ENCODE measurements around the gene PARD6G. TPM values are rescaled to one million over a fixed set of nuclear protein-coding genes. Genes with fewer than 3 reads are reported as not detected.

The PARD6G gene
- total and polyA plus RNA-seq, 2 of the 8 experiments (the other 6 are each of a cell fraction or from before 2014, with no cell fraction given): 11.3 to 17.9 TPM

DNA sequence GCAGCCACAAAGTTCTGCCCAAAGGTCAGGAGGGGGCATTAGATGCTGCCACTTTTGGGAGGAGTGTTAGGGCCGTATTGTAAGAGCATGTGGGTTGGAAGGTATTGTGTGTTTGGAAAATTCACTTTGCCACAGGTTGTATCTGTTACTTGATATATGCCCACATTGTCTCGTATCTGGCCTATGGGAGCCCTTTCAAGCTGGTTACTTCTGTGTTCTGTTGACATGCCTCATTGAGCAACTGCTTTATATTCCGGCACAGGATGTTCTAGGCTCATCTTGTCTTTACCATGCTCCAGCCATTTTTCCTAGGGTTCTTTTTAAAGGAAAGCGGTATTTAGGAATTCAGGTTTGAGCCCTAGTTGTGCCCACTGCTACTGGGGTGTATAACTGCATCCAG lies 132.3 kb downstream of the PARD6G start (continued):
- TF ChIP-seq, protein P1, sequence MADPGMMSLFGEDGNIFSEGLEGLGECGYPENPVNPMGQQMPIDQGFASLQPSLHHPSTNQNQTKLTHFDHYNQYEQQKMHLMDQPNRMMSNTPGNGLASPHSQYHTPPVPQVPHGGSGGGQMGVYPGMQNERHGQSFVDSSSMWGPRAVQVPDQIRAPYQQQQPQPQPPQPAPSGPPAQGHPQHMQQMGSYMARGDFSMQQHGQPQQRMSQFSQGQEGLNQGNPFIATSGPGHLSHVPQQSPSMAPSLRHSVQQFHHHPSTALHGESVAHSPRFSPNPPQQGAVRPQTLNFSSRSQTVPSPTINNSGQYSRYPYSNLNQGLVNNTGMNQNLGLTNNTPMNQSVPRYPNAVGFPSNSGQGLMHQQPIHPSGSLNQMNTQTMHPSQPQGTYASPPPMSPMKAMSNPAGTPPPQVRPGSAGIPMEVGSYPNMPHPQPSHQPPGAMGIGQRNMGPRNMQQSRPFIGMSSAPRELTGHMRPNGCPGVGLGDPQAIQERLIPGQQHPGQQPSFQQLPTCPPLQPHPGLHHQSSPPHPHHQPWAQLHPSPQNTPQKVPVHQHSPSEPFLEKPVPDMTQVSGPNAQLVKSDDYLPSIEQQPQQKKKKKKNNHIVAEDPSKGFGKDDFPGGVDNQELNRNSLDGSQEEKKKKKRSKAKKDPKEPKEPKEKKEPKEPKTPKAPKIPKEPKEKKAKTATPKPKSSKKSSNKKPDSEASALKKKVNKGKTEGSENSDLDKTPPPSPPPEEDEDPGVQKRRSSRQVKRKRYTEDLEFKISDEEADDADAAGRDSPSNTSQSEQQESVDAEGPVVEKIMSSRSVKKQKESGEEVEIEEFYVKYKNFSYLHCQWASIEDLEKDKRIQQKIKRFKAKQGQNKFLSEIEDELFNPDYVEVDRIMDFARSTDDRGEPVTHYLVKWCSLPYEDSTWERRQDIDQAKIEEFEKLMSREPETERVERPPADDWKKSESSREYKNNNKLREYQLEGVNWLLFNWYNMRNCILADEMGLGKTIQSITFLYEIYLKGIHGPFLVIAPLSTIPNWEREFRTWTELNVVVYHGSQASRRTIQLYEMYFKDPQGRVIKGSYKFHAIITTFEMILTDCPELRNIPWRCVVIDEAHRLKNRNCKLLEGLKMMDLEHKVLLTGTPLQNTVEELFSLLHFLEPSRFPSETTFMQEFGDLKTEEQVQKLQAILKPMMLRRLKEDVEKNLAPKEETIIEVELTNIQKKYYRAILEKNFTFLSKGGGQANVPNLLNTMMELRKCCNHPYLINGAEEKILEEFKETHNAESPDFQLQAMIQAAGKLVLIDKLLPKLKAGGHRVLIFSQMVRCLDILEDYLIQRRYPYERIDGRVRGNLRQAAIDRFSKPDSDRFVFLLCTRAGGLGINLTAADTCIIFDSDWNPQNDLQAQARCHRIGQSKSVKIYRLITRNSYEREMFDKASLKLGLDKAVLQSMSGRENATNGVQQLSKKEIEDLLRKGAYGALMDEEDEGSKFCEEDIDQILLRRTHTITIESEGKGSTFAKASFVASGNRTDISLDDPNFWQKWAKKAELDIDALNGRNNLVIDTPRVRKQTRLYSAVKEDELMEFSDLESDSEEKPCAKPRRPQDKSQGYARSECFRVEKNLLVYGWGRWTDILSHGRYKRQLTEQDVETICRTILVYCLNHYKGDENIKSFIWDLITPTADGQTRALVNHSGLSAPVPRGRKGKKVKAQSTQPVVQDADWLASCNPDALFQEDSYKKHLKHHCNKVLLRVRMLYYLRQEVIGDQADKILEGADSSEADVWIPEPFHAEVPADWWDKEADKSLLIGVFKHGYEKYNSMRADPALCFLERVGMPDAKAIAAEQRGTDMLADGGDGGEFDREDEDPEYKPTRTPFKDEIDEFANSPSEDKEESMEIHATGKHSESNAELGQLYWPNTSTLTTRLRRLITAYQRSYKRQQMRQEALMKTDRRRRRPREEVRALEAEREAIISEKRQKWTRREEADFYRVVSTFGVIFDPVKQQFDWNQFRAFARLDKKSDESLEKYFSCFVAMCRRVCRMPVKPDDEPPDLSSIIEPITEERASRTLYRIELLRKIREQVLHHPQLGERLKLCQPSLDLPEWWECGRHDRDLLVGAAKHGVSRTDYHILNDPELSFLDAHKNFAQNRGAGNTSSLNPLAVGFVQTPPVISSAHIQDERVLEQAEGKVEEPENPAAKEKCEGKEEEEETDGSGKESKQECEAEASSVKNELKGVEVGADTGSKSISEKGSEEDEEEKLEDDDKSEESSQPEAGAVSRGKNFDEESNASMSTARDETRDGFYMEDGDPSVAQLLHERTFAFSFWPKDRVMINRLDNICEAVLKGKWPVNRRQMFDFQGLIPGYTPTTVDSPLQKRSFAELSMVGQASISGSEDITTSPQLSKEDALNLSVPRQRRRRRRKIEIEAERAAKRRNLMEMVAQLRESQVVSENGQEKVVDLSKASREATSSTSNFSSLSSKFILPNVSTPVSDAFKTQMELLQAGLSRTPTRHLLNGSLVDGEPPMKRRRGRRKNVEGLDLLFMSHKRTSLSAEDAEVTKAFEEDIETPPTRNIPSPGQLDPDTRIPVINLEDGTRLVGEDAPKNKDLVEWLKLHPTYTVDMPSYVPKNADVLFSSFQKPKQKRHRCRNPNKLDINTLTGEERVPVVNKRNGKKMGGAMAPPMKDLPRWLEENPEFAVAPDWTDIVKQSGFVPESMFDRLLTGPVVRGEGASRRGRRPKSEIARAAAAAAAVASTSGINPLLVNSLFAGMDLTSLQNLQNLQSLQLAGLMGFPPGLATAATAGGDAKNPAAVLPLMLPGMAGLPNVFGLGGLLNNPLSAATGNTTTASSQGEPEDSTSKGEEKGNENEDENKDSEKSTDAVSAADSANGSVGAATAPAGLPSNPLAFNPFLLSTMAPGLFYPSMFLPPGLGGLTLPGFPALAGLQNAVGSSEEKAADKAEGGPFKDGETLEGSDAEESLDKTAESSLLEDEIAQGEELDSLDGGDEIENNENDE (IDR thresholded peaks at IDR 0.05; ENCODE audit: insufficient replicate concordance, low read length): no peak
- TF ChIP-seq PHF8 (conservative IDR thresholded peaks at IDR 0.05; ENCODE audit: low read depth, low read length) (no peak), SP2 (IDR thresholded peaks at IDR 0.05; ENCODE audit: low read length) (no peak), CBX8 (IDR thresholded peaks at IDR 0.05; ENCODE audit: borderline replicate concordance, low read depth, low read length) (no peak), POU5F1 (IDR thresholded peaks at IDR 0.05; ENCODE audit: low read depth, low read length) (no peak), RFX5 (IDR thresholded peaks at IDR 0.05; ENCODE audit: borderline replicate concordance, low read depth, low read length) (no peak), SP4 (IDR thresholded peaks at IDR 0.05; ENCODE audit: low read length) (no peak), SP1 (IDR thresholded peaks at IDR 0.05; ENCODE audit: low read depth, low read length) (no peak), POLR2AphosphoS5 (IDR thresholded peaks at IDR 0.05; ENCODE audit: low read depth, low read length) (no peak; the same call in 1 of the 2 replicates), EZH2 (IDR thresholded peaks at IDR 0.05; ENCODE audit: low read depth, low read length, severe bottlenecking) (no peak), RBBP5 (IDR thresholded peaks at IDR 0.05; ENCODE audit: borderline replicate concordance, low read depth, low read length) (no peak), TCF12 (IDR thresholded peaks at IDR 0.05; ENCODE audit: low read depth, low read length) (no peak), CREB1 (IDR thresholded peaks at IDR 0.05) (no peak)

All from H1 (cell line).